Psoas muscle (tissue), 8 donors: ENCODE data around the gene SSBP2. TPM values are rescaled to one million over a fixed set of nuclear protein-coding genes. Genes with fewer than 3 reads are reported as not detected.

Experiments
- ATAC-seq, 4 donors: fragments of 200-7000 bp; cut with Tn5 transposase; one replicate each; pipeline ENCODE4 v1.9.1; 2020; ENCODE audit warnings: moderate library complexity in 3 of 4, mild to moderate bottlenecking in 2 of 4
- DNase-seq, 2 donors: peaks; one replicate each; pipeline ENCODE4 v3.0.0-alpha.2; 2020
- H3K27ac ChIP-seq: fragments of 200-600 bp; one replicate; pipeline ENCODE4 v1.8.0; 2022
- H3K27me3 ChIP-seq, 3 donors: fragments of 200-600 bp in 1 of 3; one replicate each; pipeline versions ENCODE4 v1.6.1 to v1.8.0; 2013 to 2022; ENCODE audit warnings: low read length in 2 of 3, mild to moderate bottlenecking in 2 of 3, moderate library complexity in 1 of 3; ENCODE audit not compliant: insufficient read depth in 3 of 3
- H3K36me3 ChIP-seq, 2 donors: fragments of 200-600 bp in 1 of 2; one replicate each; pipeline versions ENCODE4 v1.6.1 to v1.8.0; 2013 to 2022; ENCODE audit warnings: low read depth in 1 of 2, mild to moderate bottlenecking in 1 of 2, moderate library complexity in 1 of 2; ENCODE audit not compliant: insufficient read depth in 1 of 2
- H3K4me1 ChIP-seq: fragments of 200-600 bp; one replicate; pipeline ENCODE4 v1.8.0; 2022
- H3K4me3 ChIP-seq: fragments of 200-600 bp; one replicate; pipeline ENCODE4 v1.8.0; 2022; ENCODE audit warnings: mild to moderate bottlenecking
- H3K9me3 ChIP-seq: fragments of 200-600 bp; one replicate; pipeline ENCODE4 v1.8.0; 2022
- WGBS, 3 donors: extraction: QIAGEN DNeasy Blood & Tissue Kit; methylation state at CpG; one replicate each; pipeline versions ENCODE4 v1.1.6 to v1.1.7; 2013; 5-methylcytosine and 5-hydroxymethylcytosine counted together
- intact Hi-C, 2 donors: fragments of 100-400 bp; cut with DNase I; formaldehyde crosslinking; loops; one replicate each; pipeline versions ENCODE4 v1.11.0 to v1.14.2; 2022
- polyA plus RNA-seq, 3 donors: library from polyadenylated mRNA; stranded (reverse); fragments of 200-250 nt; gene quantifications; one replicate each; pipeline ENCODE4 v1.2.3, GENCODE V29; 2013
- total RNA-seq, 4 donors: library from RNA; stranded (reverse); fragmentation: NEBNext Ultra II Directional in 2 of 4; extraction: Animal tissue kit (Norgen Biotek cat#: 25700) in 2 of 4; gene quantifications; one replicate each; pipeline versions ENCODE4 v1.2.1 to v1.2.4, GENCODE V29; 2021 to 2023
- TF ChIP-seq, protein P1 (sequence below): fragments of 200-600 bp; IDR thresholded peaks from one replicate; pipeline ENCODE4 v1.8.0; 2022; ENCODE audit warnings: antibody characterized with exemption
- donor health status: healthy with polysubstance abuse.
- donor health status: DM: no; HTN: no; CAD: no; lungs with moderate emphysema.
- donor health status: Bipolar disorder and iron deficiency.
- donor health status: healthy.
- donor health status: DM: yes; HTN: yes; CAD: no.
- donor health status: DM: no; HTN: no; CAD: no.
- donor health status: DM: no; HTN: no; CAD: no.
- donor health status: DM: yes; HTN: yes; CAD: no.

The SSBP2 gene
- total and polyA plus RNA-seq, 7 donors, result 18.2 to 42.6 (median 25.3) TPM

DNA sequence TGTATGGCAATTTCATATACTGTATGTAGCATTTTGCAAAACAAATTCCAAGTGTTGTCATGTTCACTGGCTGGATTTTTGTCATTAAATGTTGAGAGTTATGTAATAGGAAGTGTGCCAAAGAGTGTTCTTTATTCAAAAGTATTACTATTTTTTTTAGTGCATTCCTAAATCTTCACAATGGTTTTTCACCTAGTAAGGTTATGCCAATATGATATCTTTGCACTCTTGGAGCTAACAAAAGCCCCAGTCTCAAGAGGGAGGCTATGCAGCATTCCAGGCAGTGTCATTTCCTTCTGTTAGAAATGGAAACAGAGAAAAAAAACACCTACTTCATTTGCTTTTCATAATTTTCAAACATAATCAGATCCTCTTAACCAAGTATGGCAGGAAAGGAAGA is 5.1 kb upstream of the SSBP2 start:
- H3K27ac ChIP-seq, result peak overlapping the region; percentile 67
- H3K4me3 ChIP-seq, result no peak overlapping the region
- DNase-seq, result no peak
- H3K4me1 ChIP-seq, result peaks cover 37% of the 10 kb centered on the region
- TF ChIP-seq, protein P1, sequence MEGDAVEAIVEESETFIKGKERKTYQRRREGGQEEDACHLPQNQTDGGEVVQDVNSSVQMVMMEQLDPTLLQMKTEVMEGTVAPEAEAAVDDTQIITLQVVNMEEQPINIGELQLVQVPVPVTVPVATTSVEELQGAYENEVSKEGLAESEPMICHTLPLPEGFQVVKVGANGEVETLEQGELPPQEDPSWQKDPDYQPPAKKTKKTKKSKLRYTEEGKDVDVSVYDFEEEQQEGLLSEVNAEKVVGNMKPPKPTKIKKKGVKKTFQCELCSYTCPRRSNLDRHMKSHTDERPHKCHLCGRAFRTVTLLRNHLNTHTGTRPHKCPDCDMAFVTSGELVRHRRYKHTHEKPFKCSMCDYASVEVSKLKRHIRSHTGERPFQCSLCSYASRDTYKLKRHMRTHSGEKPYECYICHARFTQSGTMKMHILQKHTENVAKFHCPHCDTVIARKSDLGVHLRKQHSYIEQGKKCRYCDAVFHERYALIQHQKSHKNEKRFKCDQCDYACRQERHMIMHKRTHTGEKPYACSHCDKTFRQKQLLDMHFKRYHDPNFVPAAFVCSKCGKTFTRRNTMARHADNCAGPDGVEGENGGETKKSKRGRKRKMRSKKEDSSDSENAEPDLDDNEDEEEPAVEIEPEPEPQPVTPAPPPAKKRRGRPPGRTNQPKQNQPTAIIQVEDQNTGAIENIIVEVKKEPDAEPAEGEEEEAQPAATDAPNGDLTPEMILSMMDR, result no peak
- no peaks in the 10 kb centered on the region for H3K36me3 ChIP-seq
- no peaks in the 10 kb centered on the region for H3K9me3 ChIP-seq
- intact Hi-C loops, result loop anchor here (10.0 kb wide), 2 partner anchors 219 to 409 kb away; partner anchors contain the start of gene ATG10 (in 1 of the 2)
- no peak for ATAC-seq
- H3K27me3 ChIP-seq, result no peaks in the 10 kb centered on the region

DNA sequence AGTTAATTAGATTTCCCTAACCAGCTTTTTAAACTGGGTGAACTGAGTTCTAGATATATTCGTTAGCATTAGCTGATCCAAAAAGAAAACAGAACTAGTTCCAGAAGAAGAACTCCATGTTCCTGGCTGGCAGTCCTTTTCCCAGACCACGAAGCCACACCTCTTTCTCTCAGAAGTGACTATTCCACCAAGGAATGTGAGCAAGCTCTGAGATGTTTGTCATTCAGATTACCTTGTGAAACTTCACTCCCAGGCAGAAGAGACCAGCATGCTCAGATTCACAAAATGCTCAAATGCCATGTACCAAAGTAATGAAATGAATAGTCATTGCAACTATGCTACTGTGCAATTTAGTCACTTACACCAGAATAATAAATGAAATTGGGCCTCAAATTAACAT is 4.4 kb upstream of the SSBP2 start:
- Histone ChIP-seq H3K36me3 (no peaks in the 10 kb centered on the region), H3K27me3 (no peaks in the 10 kb centered on the region), H3K4me3 (peak overlapping the region; percentile 37), H3K4me1 (peaks cover 37% of the 10 kb centered on the region), H3K9me3 (no peaks in the 10 kb centered on the region), H3K27ac (peak overlapping the region; percentile 67)
- intact Hi-C loops, result loop anchor here (10.0 kb wide), 2 partner anchors 219 to 409 kb away; partner anchors contain the start of gene ATG10 (in 1 of the 2)
- TF ChIP-seq, protein P1, result no peak
- peak in 3 of 4 donors; percentile 20 to 52 (median 43) for ATAC-seq
- WGBS, 3 donors, result 3 to 18% (median 9%) methylated on average over 2 of the region's 2 CpGs
- DNase-seq, result peak in 1 of 2 donors; percentile 43

DNA sequence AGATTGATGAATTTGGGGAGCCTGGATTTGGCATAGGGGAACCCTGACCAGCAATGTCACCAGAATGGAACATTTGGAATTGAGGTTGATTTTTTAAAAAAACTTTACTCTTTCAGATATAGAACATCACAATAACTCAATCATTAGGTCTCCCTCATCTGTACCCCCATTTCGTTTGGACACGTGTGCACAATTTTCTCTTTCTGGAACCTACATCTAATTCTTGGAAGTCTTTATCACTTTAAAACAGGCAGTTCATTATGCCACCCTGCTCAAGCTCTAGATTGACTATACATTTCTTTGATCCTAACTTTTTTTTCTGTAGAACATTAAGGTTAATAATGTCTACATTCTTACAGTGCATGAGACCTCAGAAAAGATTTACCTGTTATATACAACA is 3.7 kb upstream of the SSBP2 start:
- ATAC-seq (no peak), DNase-seq (no peak)
- peaks cover 37% of the 10 kb centered on the region for H3K4me1 ChIP-seq
- WGBS, 3 donors, result 47 to 76% (median 71%) methylated on average over 2 of the region's 2 CpGs
- H3K9me3 ChIP-seq, result no peaks in the 10 kb centered on the region
- H3K4me3 ChIP-seq, result no peak overlapping the region
- no peaks in the 10 kb centered on the region for H3K27me3 ChIP-seq
- TF ChIP-seq, protein P1, result no peak
- no peaks in the 10 kb centered on the region for H3K36me3 ChIP-seq
- intact Hi-C loops, result loop anchor here (5.0 to 10.0 kb wide), 4 partner anchors 33 to 410 kb away; partner anchors contain the start of gene ATG10 (in 1 of the 2)
- H3K27ac ChIP-seq, result no peak overlapping the region

DNA sequence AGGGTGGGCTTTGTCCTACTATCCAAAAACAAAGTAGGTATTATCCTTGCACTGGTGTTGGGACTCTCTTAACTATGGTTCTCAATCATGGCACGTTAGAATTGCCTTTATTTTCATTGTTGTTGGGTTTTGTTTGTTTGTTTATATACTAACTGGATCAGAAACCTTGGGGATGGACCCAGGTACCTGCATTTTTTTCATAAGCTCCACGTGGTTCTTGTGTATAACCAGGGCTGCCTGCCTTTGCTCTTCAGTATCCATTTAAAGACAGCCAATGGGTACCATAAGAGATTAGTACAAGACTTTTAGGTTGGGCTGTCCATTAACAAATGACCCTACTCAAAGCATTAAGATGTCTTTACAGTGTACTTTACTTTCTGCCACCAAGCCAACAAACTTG is 2.5 kb upstream of the SSBP2 start:
- H3K4me1 ChIP-seq, result peaks cover 43% of the 10 kb centered on the region
- H3K27me3 ChIP-seq, result no peaks in the 10 kb centered on the region
- H3K36me3 ChIP-seq, result no peaks in the 10 kb centered on the region
- intact Hi-C loops, result loop anchor here (5.0 to 10.0 kb wide), 4 partner anchors 34 to 411 kb away; partner anchors contain the start of gene ATG10 (in 1 of the 2)
- H3K27ac ChIP-seq, result peak overlapping the region; percentile 95
- no peaks in the 10 kb centered on the region for H3K9me3 ChIP-seq
- 74 to 80% (median 75%) methylated on average over 2 of the region's 2 CpGs for WGBS, 3 donors
- ATAC-seq (no peak), DNase-seq (no peak)
- H3K4me3 ChIP-seq, result no peak overlapping the region
- TF ChIP-seq, protein P1, result no peak

DNA sequence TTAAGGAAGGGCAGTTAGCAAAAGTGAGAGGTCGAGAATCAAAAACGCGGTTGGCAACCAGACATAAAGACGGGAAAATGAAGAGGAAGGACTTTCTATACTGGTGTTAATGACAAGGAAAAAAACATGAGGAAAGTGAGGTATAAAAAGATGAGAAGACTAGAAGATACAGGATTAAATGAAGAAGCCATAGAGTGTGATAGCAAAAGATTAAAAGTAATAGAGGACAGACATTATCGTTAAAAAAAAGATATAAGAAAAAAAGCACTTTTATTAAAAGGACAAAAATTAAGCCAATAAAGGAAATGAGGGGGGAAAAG is 1.7 kb upstream of the SSBP2 start:
- intact Hi-C loops, result loop anchor here (5.0 to 10.0 kb wide), 4 partner anchors 35 to 412 kb away; partner anchors contain the start of gene ATG10 (in 1 of the 2)
- TF ChIP-seq, protein P1, result no peak
- ATAC-seq, result no peak
- DNase-seq, result no peak
- H3K4me1 ChIP-seq, result peaks cover 48% of the 10 kb centered on the region
- H3K27ac ChIP-seq, result peak overlapping the region; percentile 95
- 79 to 81% (median 79%) methylated on average over 5 of the region's 5 CpGs for WGBS, 3 donors
- no peaks in the 10 kb centered on the region for H3K36me3 ChIP-seq
- peak overlapping the region; percentile 86 for H3K4me3 ChIP-seq
- no peaks in the 10 kb centered on the region for H3K27me3 ChIP-seq
- no peaks in the 10 kb centered on the region for H3K9me3 ChIP-seq
